Lower leg skin (tissue), 3 donors: Measurements from ENCODE around the gene LMO1.

Experiments used
- POLR2A ChIP-seq, 2 donors: fragments of 450-650 bp; IDR thresholded peaks; one replicate each; pipeline ENCODE4 v1.6.1; 2016 to 2017; ENCODE audit warnings: antibody characterized with exemption in 2 of 2, mild to moderate bottlenecking in 1 of 2, moderate library complexity in 1 of 2
- TF ChIP-seq, protein P1 (sequence below), 3 donors: fragments of 450-650 bp; IDR thresholded peaks; one replicate each; pipeline ENCODE4 v1.5.1; 2016; ENCODE audit warnings: antibody characterized with exemption in 3 of 3, mild to moderate bottlenecking in 3 of 3, moderate library complexity in 2 of 3

DNA sequence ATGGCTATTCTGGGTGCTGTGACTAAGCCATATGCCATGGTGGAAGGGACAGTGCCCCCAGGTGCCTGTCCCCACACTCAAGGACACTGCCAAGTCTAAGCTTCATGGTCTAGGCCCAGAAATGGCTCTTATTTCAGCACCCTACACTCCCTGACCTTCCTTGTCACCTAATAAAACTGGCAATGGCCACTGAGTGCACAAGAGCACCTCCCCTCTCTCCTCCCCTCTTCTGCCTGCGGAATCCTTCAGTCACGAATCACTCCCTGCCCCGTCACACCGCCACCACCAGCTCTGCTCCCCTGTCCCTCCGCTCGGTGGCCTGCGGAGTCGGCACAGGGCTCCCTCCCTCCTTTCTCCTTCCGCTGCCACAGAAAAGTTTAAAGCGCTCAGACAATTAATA, 19.0 kb upstream of the LMO1 start:
- TF ChIP-seq, protein P1, sequence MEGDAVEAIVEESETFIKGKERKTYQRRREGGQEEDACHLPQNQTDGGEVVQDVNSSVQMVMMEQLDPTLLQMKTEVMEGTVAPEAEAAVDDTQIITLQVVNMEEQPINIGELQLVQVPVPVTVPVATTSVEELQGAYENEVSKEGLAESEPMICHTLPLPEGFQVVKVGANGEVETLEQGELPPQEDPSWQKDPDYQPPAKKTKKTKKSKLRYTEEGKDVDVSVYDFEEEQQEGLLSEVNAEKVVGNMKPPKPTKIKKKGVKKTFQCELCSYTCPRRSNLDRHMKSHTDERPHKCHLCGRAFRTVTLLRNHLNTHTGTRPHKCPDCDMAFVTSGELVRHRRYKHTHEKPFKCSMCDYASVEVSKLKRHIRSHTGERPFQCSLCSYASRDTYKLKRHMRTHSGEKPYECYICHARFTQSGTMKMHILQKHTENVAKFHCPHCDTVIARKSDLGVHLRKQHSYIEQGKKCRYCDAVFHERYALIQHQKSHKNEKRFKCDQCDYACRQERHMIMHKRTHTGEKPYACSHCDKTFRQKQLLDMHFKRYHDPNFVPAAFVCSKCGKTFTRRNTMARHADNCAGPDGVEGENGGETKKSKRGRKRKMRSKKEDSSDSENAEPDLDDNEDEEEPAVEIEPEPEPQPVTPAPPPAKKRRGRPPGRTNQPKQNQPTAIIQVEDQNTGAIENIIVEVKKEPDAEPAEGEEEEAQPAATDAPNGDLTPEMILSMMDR (IDR thresholded peaks at IDR 0.05) = no peak
- no peak for TF ChIP-seq POLR2A (IDR thresholded peaks at IDR 0.05)
